ACC112 (cell line): ENCODE data around the gene BCAR1.
A peak's percentile ranks its signal among the peaks of the same experiment; 100 is the strongest.
"Not testable (repeated sequence)": the region's sequence is repeated elsewhere in the genome, so short reads cannot be mapped to it uniquely, and the experiment has no call there.

Experiments used
- H2AFZ ChIP-seq: fragments of 200-600 bp; sonication (generic); one replicate; pipeline ENCODE4 v1.6.0; 2017; ENCODE audit warnings: antibody characterized with exemption, low read length; ENCODE audit not compliant: unreplicated experiment
- H3K27ac ChIP-seq: fragments of 200-600 bp; sonication (generic); 2 replicates; pipeline ENCODE4 v1.5.1; 2014; ENCODE audit warnings: low read depth, mild to moderate bottlenecking, antibody characterized with exemption, low read length, moderate library complexity
- H3K27me3 ChIP-seq: fragments of 200-600 bp; sonication (generic); 2 replicates; pipeline ENCODE4 v1.6.1; 2014; ENCODE audit warnings: mild to moderate bottlenecking, antibody characterized with exemption, low read length, moderate library complexity, mixed read lengths; ENCODE audit not compliant: insufficient read depth
- H3K36me3 ChIP-seq: fragments of 200-600 bp; sonication (generic); 2 replicates; pipeline ENCODE4 v1.6.1; 2016; ENCODE audit warnings: mild to moderate bottlenecking, antibody characterized with exemption, low read length, moderate library complexity, mixed read lengths; ENCODE audit not compliant: insufficient read depth
- H3K4me1 ChIP-seq: fragments of 200-600 bp; sonication (generic); one replicate; pipeline ENCODE4 v1.6.1; 2016; ENCODE audit warnings: low read length, mixed read lengths; ENCODE audit not compliant: insufficient read depth, unreplicated experiment, control insufficient read depth
- H3K4me3 ChIP-seq: fragments of 200-600 bp; sonication (generic); 2 replicates; pipeline ENCODE4 v1.5.1; 2014; ENCODE audit warnings: mild to moderate bottlenecking, low read depth, low read length
- H3K79me2 ChIP-seq: fragments of 200-600 bp; sonication (generic); one replicate; pipeline ENCODE4 v1.6.0; 2016; ENCODE audit warnings: low read length; ENCODE audit not compliant: control insufficient read depth, unreplicated experiment, insufficient read depth

BCAR1 gene

GRCh38 chr16:75246504-75247205, 4.8 kb downstream of the BCAR1 start:
- Histone ChIP-seq H3K27me3 (no peaks in the 10 kb centered on the region), H3K4me3 (no peak overlapping the region), H3K4me1 (peaks cover 62% of the 10 kb centered on the region), H3K27ac (peak overlapping the region; percentile 98), H3K36me3 (no peaks in the 10 kb centered on the region), H2AFZ (no peak overlapping the region), H3K79me2 (peaks cover 89% of the 10 kb centered on the region)

- peaks cover 92% of the 10 kb centered on the region for H3K79me2 ChIP-seq
Measured at GRCh38 chr16:75244844-75245758, 6.3 kb downstream of the BCAR1 start.

GRCh38 chr16:75244225-75244809, 7.1 kb downstream of the BCAR1 start:
- no peak overlapping the region for H2AFZ ChIP-seq
- peaks cover 92% of the 10 kb centered on the region for H3K79me2 ChIP-seq
- H3K4me1 ChIP-seq = peaks cover 69% of the 10 kb centered on the region
- H3K27ac ChIP-seq = peak overlapping the region; percentile 98
- H3K27me3 ChIP-seq = no peaks in the 10 kb centered on the region
- peak overlapping the region; percentile 57 for H3K4me3 ChIP-seq
- H3K36me3 ChIP-seq = peaks cover 3% of the 10 kb centered on the region; the same call in 1 of the 2 replicates

More at GRCh38 chr16:75244844-75245758, 6.3 kb downstream of the BCAR1 start:
- Histone ChIP-seq H3K4me1 (peaks cover 70% of the 10 kb centered on the region), H3K27ac (peak overlapping the region; percentile 98), H3K27me3 (no peaks in the 10 kb centered on the region), H3K4me3 (peak overlapping the region; percentile 57), H2AFZ (no peak overlapping the region), H3K36me3 (peaks cover 2% of the 10 kb centered on the region; the same call in 1 of the 2 replicates)

GRCh38 chr16:75243667-75244224, 7.7 kb downstream of the BCAR1 start:
- Histone ChIP-seq H3K79me2 (peaks cover 92% of the 10 kb centered on the region), H2AFZ (no peak overlapping the region), H3K27me3 (no peaks in the 10 kb centered on the region), H3K27ac (peak overlapping the region; percentile 98), H3K36me3 (peaks cover 3% of the 10 kb centered on the region; the same call in 1 of the 2 replicates), H3K4me1 (peaks cover 69% of the 10 kb centered on the region), H3K4me3 (no peak overlapping the region)

GRCh38 chr16:75242436-75243078, 8.9 kb downstream of the BCAR1 start:
- not testable (repeated sequence) for H3K4me3 ChIP-seq, H3K27ac ChIP-seq, H3K27me3 ChIP-seq, H2AFZ ChIP-seq, H3K36me3 ChIP-seq
- H3K4me1 ChIP-seq = peaks cover 69% of the 10 kb centered on the region
- peaks cover 92% of the 10 kb centered on the region for H3K79me2 ChIP-seq

GRCh38 chr16:75241955-75242354, 9.5 kb downstream of the BCAR1 start:
- no peaks in the 10 kb centered on the region for H3K27me3 ChIP-seq

GRCh38 chr16:75241412-75241811, 10.0 kb downstream of the BCAR1 start:
- Histone ChIP-seq H3K36me3 (peaks cover 3% of the 10 kb centered on the region; the same call in 1 of the 2 replicates), H2AFZ (no peak overlapping the region), H3K27me3 (no peaks in the 10 kb centered on the region), H3K4me3 (no peak overlapping the region), H3K79me2 (peaks cover 92% of the 10 kb centered on the region), H3K27ac (no peak overlapping the region), H3K4me1 (peaks cover 59% of the 10 kb centered on the region)

More at GRCh38 chr16:75241955-75242354, 9.5 kb downstream of the BCAR1 start:
- Histone ChIP-seq H3K27ac (no peak overlapping the region), H2AFZ (no peak overlapping the region), H3K79me2 (peaks cover 92% of the 10 kb centered on the region), H3K36me3 (peaks cover 3% of the 10 kb centered on the region; the same call in 1 of the 2 replicates), H3K4me1 (peaks cover 65% of the 10 kb centered on the region), H3K4me3 (no peak overlapping the region)

GRCh38 chr16:75240633-75241032, 10.8 kb downstream of the BCAR1 start:
- not testable (repeated sequence) for H3K36me3 ChIP-seq, H3K4me3 ChIP-seq, H3K27me3 ChIP-seq, H3K27ac ChIP-seq, H2AFZ ChIP-seq
- H3K79me2 ChIP-seq = peaks cover 94% of the 10 kb centered on the region
- peaks cover 54% of the 10 kb centered on the region for H3K4me1 ChIP-seq

- Histone ChIP-seq H3K27ac (peak overlapping the region; percentile 83; the same call in 1 of the 2 replicates), H3K79me2 (peaks cover 95% of the 10 kb centered on the region), H2AFZ (no peak overlapping the region), H3K4me1 (peaks cover 49% of the 10 kb centered on the region), H3K4me3 (no peak overlapping the region), H3K36me3 (peaks cover 3% of the 10 kb centered on the region; the same call in 1 of the 2 replicates), H3K27me3 (no peaks in the 10 kb centered on the region)
Measured at GRCh38 chr16:75239542-75240122, 11.8 kb downstream of the BCAR1 start.
